ENCODE results near the gene KIF3A. TPM values are rescaled to one million over a fixed set of nuclear protein-coding genes. Genes with fewer than 3 reads are reported as not detected.

KIF3A gene
- total and polyA plus RNA-seq, 9 donors, result 4.2 to 13.0 (median 9.2) TPM

DNA sequence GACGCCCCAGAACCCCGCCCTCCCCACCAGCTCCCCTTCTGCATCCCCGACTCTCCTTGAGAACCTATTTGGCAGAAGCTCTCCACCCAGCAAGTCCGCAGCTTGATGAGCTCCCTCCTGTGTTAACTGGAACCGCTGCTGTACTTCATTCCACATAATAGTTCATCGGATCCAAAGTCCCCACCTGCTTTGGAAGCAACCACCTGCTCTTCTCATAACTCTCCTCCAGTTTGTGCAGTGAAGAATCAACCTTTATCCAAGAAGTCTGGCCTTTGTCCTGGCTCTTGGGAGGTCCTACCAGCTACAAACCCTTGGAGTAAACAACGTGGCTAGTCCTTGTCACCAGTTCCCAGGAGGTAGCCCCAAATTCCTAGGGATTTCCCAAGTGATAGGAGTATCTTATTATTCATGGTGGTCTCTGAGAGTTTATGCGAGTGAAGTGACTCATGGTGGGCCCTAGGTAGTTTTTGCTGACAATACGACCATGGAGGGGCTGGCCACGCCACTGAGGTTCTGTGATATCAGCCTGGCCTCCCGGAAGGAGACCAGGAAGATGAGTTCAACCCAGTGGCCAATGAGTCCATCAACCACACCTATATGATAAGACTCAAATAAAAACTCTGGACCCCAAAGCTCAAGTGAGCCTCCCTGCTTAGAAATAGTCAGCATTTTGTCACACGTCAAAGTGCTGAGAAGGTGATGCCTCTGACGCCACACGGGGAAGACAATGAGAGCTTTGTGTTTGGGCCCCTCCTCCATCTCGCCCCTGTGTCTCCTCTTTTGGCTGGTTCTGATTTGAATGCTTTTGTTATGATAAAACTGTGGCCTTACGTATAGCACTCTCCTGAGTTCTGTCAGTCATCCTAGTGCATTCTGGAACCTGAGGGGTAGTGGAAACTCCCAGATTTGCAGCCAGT, 67.1 kb downstream of the KIF3A start:
- intact Hi-C loops (cut with DNase I), result no loop called here
- no peak overlapping the region for H3K27ac ChIP-seq
- H3K36me3 ChIP-seq, result no peaks in the 10 kb centered on the region
- 83 to 85% (median 85%) methylated on average over 16 of the region's 16 CpGs for WGBS, 3 donors
- TF ChIP-seq, protein P1, sequence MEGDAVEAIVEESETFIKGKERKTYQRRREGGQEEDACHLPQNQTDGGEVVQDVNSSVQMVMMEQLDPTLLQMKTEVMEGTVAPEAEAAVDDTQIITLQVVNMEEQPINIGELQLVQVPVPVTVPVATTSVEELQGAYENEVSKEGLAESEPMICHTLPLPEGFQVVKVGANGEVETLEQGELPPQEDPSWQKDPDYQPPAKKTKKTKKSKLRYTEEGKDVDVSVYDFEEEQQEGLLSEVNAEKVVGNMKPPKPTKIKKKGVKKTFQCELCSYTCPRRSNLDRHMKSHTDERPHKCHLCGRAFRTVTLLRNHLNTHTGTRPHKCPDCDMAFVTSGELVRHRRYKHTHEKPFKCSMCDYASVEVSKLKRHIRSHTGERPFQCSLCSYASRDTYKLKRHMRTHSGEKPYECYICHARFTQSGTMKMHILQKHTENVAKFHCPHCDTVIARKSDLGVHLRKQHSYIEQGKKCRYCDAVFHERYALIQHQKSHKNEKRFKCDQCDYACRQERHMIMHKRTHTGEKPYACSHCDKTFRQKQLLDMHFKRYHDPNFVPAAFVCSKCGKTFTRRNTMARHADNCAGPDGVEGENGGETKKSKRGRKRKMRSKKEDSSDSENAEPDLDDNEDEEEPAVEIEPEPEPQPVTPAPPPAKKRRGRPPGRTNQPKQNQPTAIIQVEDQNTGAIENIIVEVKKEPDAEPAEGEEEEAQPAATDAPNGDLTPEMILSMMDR (IDR thresholded peaks at IDR 0.05), result no peak
- TF ChIP-seq EP300 (IDR thresholded peaks at IDR 0.05) (no peak), POLR2A (IDR thresholded peaks at IDR 0.05) (no peak)
- no peaks in the 10 kb centered on the region for H3K9me3 ChIP-seq
- DNase-seq, result no peak
- no peaks in the 10 kb centered on the region for H3K4me1 ChIP-seq (ENCODE audit: insufficient read depth)
- no peaks in the 10 kb centered on the region for H3K27me3 ChIP-seq
- H3K4me3 ChIP-seq, result no peak overlapping the region

DNA sequence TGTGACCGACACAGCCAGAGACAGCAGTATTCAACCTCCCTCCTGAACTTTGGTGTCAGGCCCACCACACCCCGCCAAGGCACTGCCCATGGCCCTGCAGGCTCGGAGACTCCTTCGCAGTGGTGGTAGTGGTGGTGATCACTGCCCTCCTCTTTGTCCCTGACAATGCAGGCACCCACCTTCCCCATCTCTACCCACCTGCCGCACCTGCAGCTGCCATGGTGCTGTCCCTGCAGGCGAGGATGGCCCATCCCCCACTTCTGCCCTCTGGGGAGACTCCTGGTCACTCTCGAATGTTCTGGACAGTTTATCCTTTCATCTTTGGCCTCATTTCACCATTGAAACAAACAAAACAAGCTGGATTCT, 67.9 kb downstream of the KIF3A start:
- Histone ChIP-seq H3K36me3 (no peaks in the 10 kb centered on the region), H3K27me3 (no peaks in the 10 kb centered on the region), H3K4me3 (no peak overlapping the region), H3K4me1 (ENCODE audit: insufficient read depth) (no peaks in the 10 kb centered on the region), H3K9me3 (no peaks in the 10 kb centered on the region), H3K27ac (no peak overlapping the region)
- DNase-seq, result no peak
- TF ChIP-seq POLR2A (IDR thresholded peaks at IDR 0.05) (no peak), EP300 (IDR thresholded peaks at IDR 0.05) (no peak)
- TF ChIP-seq, protein P1 (IDR thresholded peaks at IDR 0.05), result no peak
- 75 to 83% (median 83%) methylated on average over 7 of the region's 7 CpGs for WGBS, 3 donors
- intact Hi-C loops (cut with DNase I), result no loop called here

DNA sequence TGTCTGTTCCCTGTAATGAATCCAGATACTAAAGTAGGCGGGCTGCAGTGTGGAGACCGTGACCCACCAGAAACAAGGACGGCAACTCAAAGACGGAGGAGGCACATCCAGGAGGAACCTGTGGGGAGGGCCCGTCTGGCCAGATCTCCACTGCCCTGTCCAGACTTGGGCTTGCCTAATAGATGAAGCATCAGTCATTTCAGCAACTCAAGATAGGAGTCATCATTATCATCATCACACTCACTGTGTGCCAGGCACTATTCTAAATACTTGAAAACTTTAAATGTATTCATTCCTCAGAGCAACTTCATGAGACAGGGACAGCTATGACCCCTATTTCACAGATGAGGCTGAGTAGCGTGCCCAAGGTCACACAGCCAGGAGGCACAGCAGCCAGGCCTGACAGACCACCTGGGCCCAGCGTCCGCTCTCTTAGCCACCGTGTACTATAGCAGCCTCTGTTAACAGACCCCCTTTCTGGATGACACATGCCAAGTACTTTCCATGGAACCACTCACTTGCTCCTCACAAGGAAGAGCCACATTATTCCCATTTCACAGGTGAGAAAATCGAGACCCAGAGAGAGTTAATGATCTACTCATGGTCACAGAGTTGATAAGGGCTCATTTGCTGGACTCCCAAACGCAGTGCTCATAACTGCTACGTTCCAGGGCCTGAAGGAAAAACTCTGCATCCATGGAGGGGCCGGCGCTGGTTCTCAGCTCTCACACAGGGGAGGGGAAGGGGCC, 68.5 kb downstream of the KIF3A start:
- no peak overlapping the region for H3K27ac ChIP-seq
- no peak for DNase-seq
- no peaks in the 10 kb centered on the region for H3K27me3 ChIP-seq
- H3K9me3 ChIP-seq, result no peaks in the 10 kb centered on the region
- 77 to 85% (median 79%) methylated on average over 14 of the region's 14 CpGs for WGBS, 3 donors
- no peak overlapping the region for H3K4me3 ChIP-seq
- intact Hi-C loops (cut with DNase I), result no loop called here
- TF ChIP-seq, protein P1 (IDR thresholded peaks at IDR 0.05), result no peak
- no peak for TF ChIP-seq EP300 (IDR thresholded peaks at IDR 0.05)
- TF ChIP-seq POLR2A (IDR thresholded peaks at IDR 0.05), result no peak
- no peaks in the 10 kb centered on the region for H3K4me1 ChIP-seq (ENCODE audit: insufficient read depth)
- H3K36me3 ChIP-seq, result no peaks in the 10 kb centered on the region

DNA sequence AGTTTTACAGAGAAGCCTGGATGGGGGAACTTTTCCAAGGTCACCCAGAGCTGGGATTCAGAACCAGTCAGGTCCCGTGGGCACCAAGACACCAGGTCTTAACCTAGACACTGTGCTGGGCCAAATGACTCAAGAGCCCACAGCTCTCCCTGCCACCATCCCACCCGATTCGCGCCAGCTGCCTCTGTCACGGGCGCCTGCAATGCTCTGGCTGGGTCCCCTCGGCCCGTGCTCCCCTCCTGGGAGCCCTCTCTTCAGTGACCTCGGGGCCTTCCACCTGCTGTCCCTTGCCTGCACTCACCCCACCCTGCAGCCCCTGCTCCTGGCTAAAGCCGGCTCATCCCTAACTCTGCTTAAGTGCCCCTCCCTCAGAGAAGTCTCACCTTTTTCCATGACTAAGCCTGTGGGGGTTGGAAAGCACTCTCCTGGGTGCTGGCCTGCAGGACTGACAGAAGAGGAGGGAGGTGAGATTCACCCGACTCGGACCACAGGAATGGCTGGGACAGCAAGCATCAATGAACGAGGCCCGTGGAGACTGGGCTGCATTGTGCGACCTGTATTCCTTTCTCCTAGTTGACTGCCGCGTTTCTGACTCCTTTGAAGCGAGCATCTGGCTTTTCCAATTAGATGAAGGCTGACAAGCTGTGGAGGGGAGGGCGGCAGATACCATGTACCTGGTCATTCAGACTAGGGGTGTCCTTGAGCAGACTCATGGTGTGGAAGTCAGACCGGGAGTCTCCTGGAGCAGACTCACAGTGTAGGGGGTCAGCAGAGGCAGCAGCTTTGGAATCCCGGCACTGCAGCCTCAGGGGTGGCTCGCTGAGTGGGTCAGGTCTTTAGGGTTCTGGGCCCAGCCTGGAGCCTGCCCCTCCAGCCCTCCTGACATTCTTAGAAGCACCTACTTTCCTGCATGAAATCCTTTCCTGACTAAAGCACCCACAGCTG, 69.3 kb downstream of the KIF3A start:
- 61 to 70% (median 63%) methylated on average over 22 of the region's 22 CpGs for WGBS, 3 donors
- intact Hi-C loops (cut with DNase I), result no loop called here
- no peaks in the 10 kb centered on the region for H3K36me3 ChIP-seq

More for the DNA sequence above, 69.3 kb downstream of the KIF3A start:
- Histone ChIP-seq H3K4me1 (ENCODE audit: insufficient read depth) (no peaks in the 10 kb centered on the region), H3K9me3 (no peaks in the 10 kb centered on the region), H3K27me3 (no peaks in the 10 kb centered on the region), H3K27ac (no peak overlapping the region), H3K4me3 (no peak overlapping the region)
- no peak for DNase-seq
- TF ChIP-seq, protein P1 (IDR thresholded peaks at IDR 0.05), result no peak
- TF ChIP-seq EP300 (IDR thresholded peaks at IDR 0.05), result no peak
- TF ChIP-seq POLR2A (IDR thresholded peaks at IDR 0.05), result no peak

Data from ovary (tissue), 9 donors.